Mucosa of descending colon (tissue), 3 donors: Measurements from ENCODE around the gene MRPL4. TPM values are rescaled to one million over a fixed set of nuclear protein-coding genes. Genes with fewer than 3 reads are reported as not detected.

Experiments used
- ATAC-seq: fragments of 200-7000 bp; cut with Tn5 transposase; one replicate; pipeline ENCODE4 v1.9.1; 2020; ENCODE audit warnings: mild to moderate bottlenecking, moderate library complexity
- DNase-seq, 3 donors: peaks; one replicate each; pipeline ENCODE4 v3.0.0-alpha.2; 2020
- H3K36me3 ChIP-seq: fragments of 200-600 bp; one replicate; pipeline ENCODE4 v1.8.0; 2021; ENCODE audit warnings: low read depth, mild to moderate bottlenecking
- H3K4me1 ChIP-seq: fragments of 200-600 bp; one replicate; pipeline ENCODE4 v1.8.0; 2021; ENCODE audit warnings: low read depth, mild to moderate bottlenecking
- H3K4me3 ChIP-seq: fragments of 200-600 bp; one replicate; pipeline ENCODE4 v1.8.0; 2021; ENCODE audit warnings: mild to moderate bottlenecking
- H3K9me3 ChIP-seq: fragments of 200-600 bp; one replicate; pipeline ENCODE4 v1.8.0; 2021; ENCODE audit warnings: mild to moderate bottlenecking
- intact Hi-C, 2 donors: fragments of 100-400 bp; cut with DNase I in 1 of 2; cut with micrococcal nuclease in 1 of 2; formaldehyde crosslinking; loops; one replicate each; pipeline versions ENCODE4 v1.11.0 to v1.11.1; 2022; cut with DNase I, micrococcal nuclease
- total RNA-seq, 3 donors: library from RNA; stranded (reverse); fragmentation: NEBNext Ultra II Directional in 2 of 3; extraction: Animal tissue kit (Norgen Biotek cat#: 25700) in 2 of 3; gene quantifications; one replicate each; pipeline versions ENCODE4 v1.2.1 to v1.2.4, GENCODE V29; 2021 to 2023
- TF ChIP-seq, protein P1 (sequence below): fragments of 200-600 bp; IDR thresholded peaks from one replicate; pipeline ENCODE4 v1.8.0; 2022; ENCODE audit warnings: antibody characterized with exemption, mild to moderate bottlenecking
- donor health status: DM: no; HTN: no; CAD: no; lungs with moderate emphysema.
- donor health status: DM: no; HTN: no; CAD: no.
- donor health status: DM: no; HTN: yes; CAD: no.

MRPL4 gene
- total RNA-seq, 3 donors from 2014 or later = 47.5 to 65.5 (median 49.6) TPM

DNA sequence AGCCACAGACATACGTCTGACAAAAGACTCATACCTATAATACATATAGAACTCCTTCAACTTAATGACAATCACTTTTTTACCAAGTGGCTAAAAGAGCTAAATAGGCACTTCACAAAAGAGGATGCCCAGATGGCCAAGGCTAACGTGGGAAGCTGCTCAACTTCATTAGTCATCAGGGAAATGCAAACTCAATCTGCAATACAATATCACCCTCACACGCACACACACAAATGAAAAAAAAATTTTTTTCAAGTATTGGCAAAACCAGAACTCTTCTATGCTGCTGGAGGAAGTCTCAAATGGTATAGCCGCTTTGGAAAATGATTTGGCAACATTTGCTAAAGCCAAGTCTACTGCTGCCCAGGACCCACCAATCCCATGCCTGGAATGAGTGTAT is 42.7 kb upstream of the MRPL4 start:
- ATAC-seq = no peak
- no peak for DNase-seq
- TF ChIP-seq, protein P1, sequence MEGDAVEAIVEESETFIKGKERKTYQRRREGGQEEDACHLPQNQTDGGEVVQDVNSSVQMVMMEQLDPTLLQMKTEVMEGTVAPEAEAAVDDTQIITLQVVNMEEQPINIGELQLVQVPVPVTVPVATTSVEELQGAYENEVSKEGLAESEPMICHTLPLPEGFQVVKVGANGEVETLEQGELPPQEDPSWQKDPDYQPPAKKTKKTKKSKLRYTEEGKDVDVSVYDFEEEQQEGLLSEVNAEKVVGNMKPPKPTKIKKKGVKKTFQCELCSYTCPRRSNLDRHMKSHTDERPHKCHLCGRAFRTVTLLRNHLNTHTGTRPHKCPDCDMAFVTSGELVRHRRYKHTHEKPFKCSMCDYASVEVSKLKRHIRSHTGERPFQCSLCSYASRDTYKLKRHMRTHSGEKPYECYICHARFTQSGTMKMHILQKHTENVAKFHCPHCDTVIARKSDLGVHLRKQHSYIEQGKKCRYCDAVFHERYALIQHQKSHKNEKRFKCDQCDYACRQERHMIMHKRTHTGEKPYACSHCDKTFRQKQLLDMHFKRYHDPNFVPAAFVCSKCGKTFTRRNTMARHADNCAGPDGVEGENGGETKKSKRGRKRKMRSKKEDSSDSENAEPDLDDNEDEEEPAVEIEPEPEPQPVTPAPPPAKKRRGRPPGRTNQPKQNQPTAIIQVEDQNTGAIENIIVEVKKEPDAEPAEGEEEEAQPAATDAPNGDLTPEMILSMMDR = no peak
- intact Hi-C loops = no loop called here
- H3K4me1 ChIP-seq = no peaks in the 10 kb centered on the region
- peaks cover 4% of the 10 kb centered on the region for H3K9me3 ChIP-seq
- H3K4me3 ChIP-seq = no peak overlapping the region
- H3K36me3 ChIP-seq = no peaks in the 10 kb centered on the region

DNA sequence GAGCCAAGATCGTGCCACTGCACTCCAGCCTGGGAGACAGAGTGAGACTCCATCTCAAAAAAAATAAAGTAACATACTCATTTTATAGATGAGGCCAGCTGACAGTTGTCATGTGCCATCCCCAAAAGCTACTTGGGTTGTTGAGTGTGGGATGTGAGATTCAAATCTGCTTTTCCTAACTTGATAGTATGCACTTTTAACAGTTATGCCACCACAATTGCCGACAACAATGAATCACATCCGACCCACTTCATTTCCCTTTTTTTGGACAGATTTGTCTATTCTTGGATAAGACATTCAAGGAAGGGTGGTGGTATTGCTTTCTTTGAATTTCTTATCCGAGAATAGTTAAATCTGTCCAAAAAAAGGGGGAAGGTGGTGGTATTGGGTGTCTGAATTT is 41.0 kb upstream of the MRPL4 start:
- H3K4me3 ChIP-seq = no peak overlapping the region
- no peak for ATAC-seq
- TF ChIP-seq, protein P1 = no peak
- H3K4me1 ChIP-seq = no peaks in the 10 kb centered on the region
- no peak for DNase-seq
- intact Hi-C loops = no loop called here
- H3K9me3 ChIP-seq = peaks cover 4% of the 10 kb centered on the region
- no peaks in the 10 kb centered on the region for H3K36me3 ChIP-seq

DNA sequence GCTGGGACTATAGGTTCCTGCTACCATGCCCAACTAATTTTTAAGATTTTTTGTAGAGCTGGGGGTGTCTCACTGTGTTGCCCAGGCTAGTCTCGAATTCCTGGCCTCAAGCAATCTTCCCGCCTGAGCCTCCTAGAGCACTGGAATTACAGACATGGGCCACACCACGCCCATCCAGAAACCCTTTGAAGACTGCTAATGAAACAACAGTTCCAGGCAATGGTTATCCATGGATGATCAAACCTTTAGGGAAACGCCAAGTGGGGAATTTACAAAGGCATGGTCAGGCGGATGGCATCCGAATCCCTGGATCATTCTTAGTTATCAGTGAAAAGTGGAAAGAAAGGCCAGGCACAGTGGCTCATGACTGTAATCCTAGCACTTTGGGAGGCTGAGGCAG is 40.3 kb upstream of the MRPL4 start:
- Histone ChIP-seq H3K4me1 (no peaks in the 10 kb centered on the region), H3K9me3 (peaks cover 4% of the 10 kb centered on the region), H3K36me3 (no peaks in the 10 kb centered on the region), H3K4me3 (no peak overlapping the region)
- intact Hi-C loops = no loop called here
- ATAC-seq = no peak
- TF ChIP-seq, protein P1 = no peak
- no peak for DNase-seq

DNA sequence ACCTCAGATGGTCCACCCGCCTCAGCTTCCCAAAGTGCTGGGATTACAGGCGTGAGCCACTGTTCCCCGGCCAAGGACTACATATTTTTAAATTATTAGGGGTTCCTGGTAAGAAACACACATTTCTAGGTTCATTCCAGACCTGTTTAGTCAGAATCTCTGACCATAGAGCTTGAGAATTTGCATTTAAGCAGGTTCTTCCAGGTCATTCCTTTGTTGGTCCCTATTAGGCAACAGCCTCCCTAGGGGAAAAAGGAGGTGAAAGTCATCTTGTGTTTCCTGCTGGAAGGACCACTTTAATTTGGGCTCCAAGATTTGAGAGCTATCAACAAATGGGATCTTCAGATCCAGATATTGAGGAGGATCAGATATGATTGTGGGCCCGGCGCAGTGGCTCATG is 37.2 kb upstream of the MRPL4 start:
- no peak for ATAC-seq
- TF ChIP-seq, protein P1 = no peak
- Histone ChIP-seq H3K4me1 (no peaks in the 10 kb centered on the region), H3K36me3 (no peaks in the 10 kb centered on the region), H3K9me3 (no peaks in the 10 kb centered on the region), H3K4me3 (no peak overlapping the region)
- intact Hi-C loops = no loop called here
- DNase-seq = no peak

DNA sequence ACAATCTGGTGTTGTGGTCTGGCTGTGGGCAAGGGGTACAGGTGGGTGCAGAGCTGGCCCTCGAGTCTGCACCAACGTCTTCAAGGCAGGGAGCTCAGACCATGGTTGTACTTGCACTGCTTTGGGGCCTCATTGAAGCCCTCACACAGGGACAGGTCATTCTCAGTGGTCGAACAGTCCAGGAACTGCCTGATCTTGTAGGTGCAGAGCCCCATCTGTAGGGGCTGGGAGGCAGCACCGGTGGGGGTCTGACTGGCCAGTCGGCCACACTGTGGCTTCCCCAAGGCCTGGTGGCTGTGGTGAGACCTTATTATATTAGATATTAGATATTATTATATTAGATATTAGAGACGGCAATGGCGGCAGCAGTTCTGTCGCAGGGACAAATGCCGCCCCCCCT is 34.9 kb upstream of the MRPL4 start:
- no peaks in the 10 kb centered on the region for H3K4me1 ChIP-seq
- no peak for DNase-seq
- no peak for ATAC-seq
- H3K36me3 ChIP-seq = no peaks in the 10 kb centered on the region
- TF ChIP-seq, protein P1 = no peak
- H3K9me3 ChIP-seq = no peaks in the 10 kb centered on the region
- intact Hi-C loops = no loop called here
- no peak overlapping the region for H3K4me3 ChIP-seq

DNA sequence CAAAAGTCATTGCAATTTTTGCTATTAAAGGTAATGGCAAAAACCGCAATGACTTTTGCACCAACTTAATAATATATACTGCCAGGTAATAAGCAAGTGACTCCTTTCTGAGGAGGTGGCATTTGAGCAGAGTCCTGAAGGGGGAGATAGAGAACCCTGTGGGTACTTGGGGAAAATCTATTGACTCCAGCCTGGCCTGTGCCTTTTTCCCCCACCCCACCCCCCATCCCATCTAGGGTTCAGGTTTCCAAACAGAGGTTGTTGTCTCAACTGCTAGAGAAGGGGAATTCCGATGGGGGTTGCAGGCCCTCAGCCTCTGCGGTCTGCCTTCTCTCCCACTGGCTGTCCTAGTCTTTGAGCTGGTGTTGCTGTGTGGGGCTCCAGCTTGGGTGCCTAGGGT is 32.3 kb upstream of the MRPL4 start:
- Histone ChIP-seq H3K4me1 (no peaks in the 10 kb centered on the region), H3K4me3 (no peak overlapping the region), H3K36me3 (no peaks in the 10 kb centered on the region), H3K9me3 (no peaks in the 10 kb centered on the region)
- intact Hi-C loops = no loop called here
- DNase-seq = peak in 1 of 3 donors; percentile 25
- TF ChIP-seq, protein P1 = no peak
- peak; percentile 65 for ATAC-seq
